Ovary (tissue), 9 donors: Measurements from ENCODE around the gene TFG. TPM values are rescaled to one million over a fixed set of nuclear protein-coding genes. Genes with fewer than 3 reads are reported as not detected.

ENCODE experiments used
- DNase-seq, 5 donors: peaks; one replicate each; pipeline ENCODE4 v3.0.0-alpha.2; 2019 to 2020
- H3K27ac ChIP-seq, 2 donors: fragments of 200-600 bp; one replicate each; pipeline versions ENCODE4 v1.5.1 to v1.8.0; 2019 to 2022
- H3K27me3 ChIP-seq: fragments of 200-600 bp; one replicate; pipeline ENCODE4 v1.8.0; 2022
- H3K36me3 ChIP-seq: fragments of 200-600 bp; sonication (generic); one replicate; pipeline ENCODE4 v1.5.1; 2019
- H3K4me1 ChIP-seq: one replicate; pipeline ENCODE4 v1.8.1; 2013; ENCODE audit warnings: mild to moderate bottlenecking, moderate library complexity; ENCODE audit not compliant: insufficient read depth
- H3K4me3 ChIP-seq: fragments of 200-600 bp; sonication (generic); one replicate; pipeline ENCODE4 v1.5.1; 2017
- H3K9me3 ChIP-seq, 2 donors: fragments of 200-600 bp in 1 of 2; sonication (generic) in 1 of 2; one replicate each; pipeline versions ENCODE4 v1.5.1 to v1.8.1; 2013 to 2019; ENCODE audit warnings: mild to moderate bottlenecking in 1 of 2, moderate library complexity in 1 of 2
- EP300 ChIP-seq: sonication (generic); formaldehyde crosslinking; IDR thresholded peaks from one replicate; pipeline ENCODE4 v1.6.1; 2017; ENCODE audit warnings: antibody characterized with exemption
- POLR2A ChIP-seq: fragments of 450-650 bp; IDR thresholded peaks from one replicate; pipeline ENCODE4 v1.6.1; 2017; ENCODE audit warnings: antibody characterized with exemption, mild to moderate bottlenecking, moderate library complexity
- WGBS, 3 donors: extraction: QIAGEN DNeasy Blood & Tissue Kit in 1 of 3; methylation state at CpG; one replicate each; pipeline versions ENCODE4 v1.1.5 to v1.1.7; 2013 to 2017; 5-methylcytosine and 5-hydroxymethylcytosine counted together
- intact Hi-C, 4 donors: fragments of 100-400 bp; cut with DNase I; formaldehyde crosslinking; loops; one replicate each; pipeline versions ENCODE4 v1.11.0 to v1.15.1; 2022 to 2023
- polyA plus RNA-seq, 2 donors: library from polyadenylated mRNA; stranded (reverse); fragments of 200-250 nt in 1 of 2; fragments of 350-450 nt in 1 of 2; fragmentation: Illumina TruSeq in 1 of 2; extraction: RNeasy Lipid Tissue Mini Kit (QIAGEN cat#74804) in 1 of 2; gene quantifications; one replicate each; pipeline ENCODE4 v1.2.3, GENCODE V29; 2013 to 2014
- total RNA-seq, 7 donors: library from RNA; depleted of rRNA in 2 of 7; stranded (reverse); fragments of >200 nt in 2 of 7; fragmentation: NEBNext Ultra II Directional in 3 of 7; extraction: Animal tissue kit (Norgen Biotek cat#: 25700) in 3 of 7; gene quantifications; one replicate each; pipeline versions ENCODE4 v1.1.0 to v1.2.4, GENCODE V29; 2016 to 2023
- TF ChIP-seq, protein P1 (sequence below), 3 donors: fragments of 450-650 bp in 2 of 3; fragments of 200-600 bp in 1 of 3; IDR thresholded peaks; one replicate each; pipeline versions ENCODE4 v1.5.1 to v1.8.0; 2016 to 2022; ENCODE audit warnings: antibody characterized with exemption in 3 of 3, mild to moderate bottlenecking in 1 of 3
- donor health status: DM: no; HTN: no; CAD: no; lungs with moderate emphysema.
- donor health status: DM: no; HTN: no; CAD: no.
- donor health status: Bipolar disorder and iron deficiency.
- donor health status: DM: yes; HTN: yes; CAD: no.
- donor health status: DM: no; HTN: no; CAD: no.
- donor health status: DM: yes; HTN: yes; CAD: no.

Gene TFG
- total and polyA plus RNA-seq, 9 donors = 38.5 to 114 (median 64.7) TPM

GRCh38 chr3:100744671-100745070, 35.4 kb downstream of the TFG start:
- DNase-seq = no peak

GRCh38 chr3:100745617-100746016, 36.3 kb downstream of the TFG start:
- H3K27ac ChIP-seq = no peak overlapping the region
- no peak for DNase-seq
- no peaks in the 10 kb centered on the region for H3K4me1 ChIP-seq
- intact Hi-C loops = no loop called here
- TF ChIP-seq EP300 = no peak
- no peak for TF ChIP-seq POLR2A
- TF ChIP-seq, protein P1, sequence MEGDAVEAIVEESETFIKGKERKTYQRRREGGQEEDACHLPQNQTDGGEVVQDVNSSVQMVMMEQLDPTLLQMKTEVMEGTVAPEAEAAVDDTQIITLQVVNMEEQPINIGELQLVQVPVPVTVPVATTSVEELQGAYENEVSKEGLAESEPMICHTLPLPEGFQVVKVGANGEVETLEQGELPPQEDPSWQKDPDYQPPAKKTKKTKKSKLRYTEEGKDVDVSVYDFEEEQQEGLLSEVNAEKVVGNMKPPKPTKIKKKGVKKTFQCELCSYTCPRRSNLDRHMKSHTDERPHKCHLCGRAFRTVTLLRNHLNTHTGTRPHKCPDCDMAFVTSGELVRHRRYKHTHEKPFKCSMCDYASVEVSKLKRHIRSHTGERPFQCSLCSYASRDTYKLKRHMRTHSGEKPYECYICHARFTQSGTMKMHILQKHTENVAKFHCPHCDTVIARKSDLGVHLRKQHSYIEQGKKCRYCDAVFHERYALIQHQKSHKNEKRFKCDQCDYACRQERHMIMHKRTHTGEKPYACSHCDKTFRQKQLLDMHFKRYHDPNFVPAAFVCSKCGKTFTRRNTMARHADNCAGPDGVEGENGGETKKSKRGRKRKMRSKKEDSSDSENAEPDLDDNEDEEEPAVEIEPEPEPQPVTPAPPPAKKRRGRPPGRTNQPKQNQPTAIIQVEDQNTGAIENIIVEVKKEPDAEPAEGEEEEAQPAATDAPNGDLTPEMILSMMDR (IDR thresholded peaks at IDR 0.05) = no peak
- H3K27me3 ChIP-seq = no peaks in the 10 kb centered on the region
- H3K36me3 ChIP-seq = no peaks in the 10 kb centered on the region
- no peak overlapping the region for H3K4me3 ChIP-seq
- H3K9me3 ChIP-seq = no peaks in the 10 kb centered on the region

More at GRCh38 chr3:100744671-100745070, 35.4 kb downstream of the TFG start:
- Histone ChIP-seq H3K4me3 (no peak overlapping the region), H3K27ac (no peak overlapping the region), H3K9me3 (no peaks in the 10 kb centered on the region), H3K36me3 (no peaks in the 10 kb centered on the region), H3K4me1 (no peaks in the 10 kb centered on the region), H3K27me3 (no peaks in the 10 kb centered on the region)
- WGBS, 3 donors = 92 to 96% (median 94%) methylated on average over 2 of the region's 2 CpGs
- intact Hi-C loops = no loop called here
- TF ChIP-seq EP300 (no peak), POLR2A (no peak)
- TF ChIP-seq, protein P1 (IDR thresholded peaks at IDR 0.05) = no peak

GRCh38 chr3:100746092-100746491, 36.8 kb downstream of the TFG start:
- no peaks in the 10 kb centered on the region for H3K9me3 ChIP-seq
- no peak overlapping the region for H3K27ac ChIP-seq
- TF ChIP-seq POLR2A (no peak), EP300 (no peak)
- TF ChIP-seq, protein P1 (IDR thresholded peaks at IDR 0.05) = no peak
- H3K36me3 ChIP-seq = no peaks in the 10 kb centered on the region
- no peak for DNase-seq
- intact Hi-C loops = no loop called here
- H3K4me1 ChIP-seq = no peaks in the 10 kb centered on the region
- H3K4me3 ChIP-seq = no peak overlapping the region
- 61 to 72% (median 71%) methylated on average over 3 of the region's 3 CpGs for WGBS, 3 donors
- H3K27me3 ChIP-seq = no peaks in the 10 kb centered on the region

- WGBS, 3 donors = 96 to 99% (median 98%) methylated on average over 6 of the region's 6 CpGs
- intact Hi-C loops = no loop called here
- no peak overlapping the region for H3K4me3 ChIP-seq
- H3K9me3 ChIP-seq = no peaks in the 10 kb centered on the region
- H3K4me1 ChIP-seq = no peaks in the 10 kb centered on the region
- no peaks in the 10 kb centered on the region for H3K36me3 ChIP-seq
- TF ChIP-seq, protein P1 (IDR thresholded peaks at IDR 0.05) = no peak
- TF ChIP-seq EP300 = no peak
- TF ChIP-seq POLR2A = no peak
- no peaks in the 10 kb centered on the region for H3K27me3 ChIP-seq
- H3K27ac ChIP-seq = no peak overlapping the region
- no peak for DNase-seq
Measured at GRCh38 chr3:100748220-100748619, 38.9 kb downstream of the TFG start.

- Histone ChIP-seq H3K9me3 (no peaks in the 10 kb centered on the region), H3K4me3 (no peak overlapping the region), H3K4me1 (no peaks in the 10 kb centered on the region), H3K36me3 (no peaks in the 10 kb centered on the region), H3K27ac (no peak overlapping the region), H3K27me3 (no peaks in the 10 kb centered on the region)
- TF ChIP-seq EP300 (no peak), POLR2A (no peak)
- TF ChIP-seq, protein P1 (IDR thresholded peaks at IDR 0.05) = no peak
- intact Hi-C loops = no loop called here
- no peak for DNase-seq
- 60 to 71% (median 70%) methylated on average over 2 of the region's 2 CpGs for WGBS, 3 donors
Measured at GRCh38 chr3:100748967-100749366, 39.7 kb downstream of the TFG start.
